Heart left ventricle (tissue), 13 donors: ENCODE data around the gene CARD8.

ENCODE experiments used
- POLR2A ChIP-seq, 2 donors: fragments of 450-650 bp; IDR thresholded peaks; one replicate each; pipeline ENCODE4 v1.6.1; 2017; ENCODE audit warnings: antibody characterized with exemption in 2 of 2, mild to moderate bottlenecking in 2 of 2, moderate library complexity in 2 of 2
- TF ChIP-seq, protein P1 (sequence below), 12 donors: fragments of 200-600 bp; sonication (generic) in 4 of 12; IDR thresholded peaks; one replicate each; pipeline versions ENCODE4 v1.5.0 to v1.8.0; 2018 to 2022; ENCODE audit warnings: antibody characterized with exemption in 12 of 12, mild to moderate bottlenecking in 5 of 12
- donor health status: ischemic (EF 13 %, LVEDD 7.1; RV severe dilation, severe dysfunction).
- donor health status: DM: no; HTN: yes; CAD: no.
- donor health status: DM: no; HTN: no; CAD: no.
- donor health status: ischemic (EF 25% LVEDD 6.9; RV normal size, moderate dysfunction).
- donor health status: ischemic (EF 25% LVEDD 5.7; RV mildly dilated, moderate dysfunction).
- donor health status: ischemic (EF 35%, LVEDD 5.7; RV mildly dilated, moderate dysfunction).
- donor health status: nonischemic (EF 11% LVEDD 7.7; RV severe dilation, severe dysfunction).
- donor health status: DM: yes; HTN: yes; CAD: no.
- donor health status: PGD.
- donor health status: ischemic (EF 29% LVEDD 5.4; RV normal size, mild dysfunction).
- donor health status: nonischemic (EF 23%, LVEDD 6.1; RV moderate dilation, normal function).

DNA sequence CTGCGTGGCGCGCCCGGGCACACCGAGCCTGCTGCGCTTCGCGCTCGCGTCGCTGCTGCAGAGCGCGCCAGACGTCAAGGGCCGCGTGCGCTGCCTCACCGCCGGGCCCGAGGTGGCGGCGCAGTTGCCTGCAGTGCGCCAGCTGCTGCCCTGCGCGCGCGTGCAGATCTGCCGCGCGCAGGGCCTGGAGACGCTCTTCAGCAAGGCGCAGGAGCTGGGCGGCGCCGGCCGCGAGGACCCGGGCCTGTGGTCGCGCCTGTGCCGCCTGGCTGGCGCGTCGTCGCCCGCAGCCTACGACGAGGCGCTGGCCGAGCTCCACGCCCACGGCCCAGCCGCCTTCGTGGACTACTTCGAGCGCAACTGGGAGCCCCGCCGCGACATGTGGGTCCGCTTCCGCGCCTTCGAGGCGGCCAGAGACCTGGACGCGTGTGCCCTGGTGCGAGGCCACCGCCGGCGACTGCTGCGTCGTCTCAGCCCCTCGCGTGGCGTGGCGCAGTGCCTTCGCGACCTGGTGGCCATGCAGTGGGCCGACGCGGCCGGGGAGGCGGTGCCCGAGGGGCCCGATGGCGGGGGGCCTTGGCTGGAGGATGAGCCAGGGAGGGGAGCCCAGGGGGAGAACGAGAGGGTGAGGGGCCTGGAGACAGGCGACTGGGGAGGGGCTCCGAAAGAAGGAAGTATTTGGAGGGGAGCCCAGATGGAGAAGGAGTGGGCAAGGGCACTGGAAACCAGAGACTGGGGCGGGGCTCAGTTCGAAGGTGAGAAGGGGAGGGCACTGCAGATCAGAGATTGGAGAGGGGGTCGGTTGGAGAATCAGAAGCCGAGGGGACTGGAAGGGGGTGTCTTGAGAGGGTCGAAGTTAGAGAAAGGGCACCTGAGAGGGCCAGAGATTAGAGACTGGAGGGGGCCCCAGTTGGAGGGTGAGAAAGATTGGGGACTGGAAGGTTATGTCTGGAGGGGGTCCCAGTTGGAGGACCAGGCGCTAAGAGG lies 60.6 kb downstream of the CARD8 start:
- TF ChIP-seq POLR2A (IDR thresholded peaks at IDR 0.05) = no peak
- TF ChIP-seq, protein P1, sequence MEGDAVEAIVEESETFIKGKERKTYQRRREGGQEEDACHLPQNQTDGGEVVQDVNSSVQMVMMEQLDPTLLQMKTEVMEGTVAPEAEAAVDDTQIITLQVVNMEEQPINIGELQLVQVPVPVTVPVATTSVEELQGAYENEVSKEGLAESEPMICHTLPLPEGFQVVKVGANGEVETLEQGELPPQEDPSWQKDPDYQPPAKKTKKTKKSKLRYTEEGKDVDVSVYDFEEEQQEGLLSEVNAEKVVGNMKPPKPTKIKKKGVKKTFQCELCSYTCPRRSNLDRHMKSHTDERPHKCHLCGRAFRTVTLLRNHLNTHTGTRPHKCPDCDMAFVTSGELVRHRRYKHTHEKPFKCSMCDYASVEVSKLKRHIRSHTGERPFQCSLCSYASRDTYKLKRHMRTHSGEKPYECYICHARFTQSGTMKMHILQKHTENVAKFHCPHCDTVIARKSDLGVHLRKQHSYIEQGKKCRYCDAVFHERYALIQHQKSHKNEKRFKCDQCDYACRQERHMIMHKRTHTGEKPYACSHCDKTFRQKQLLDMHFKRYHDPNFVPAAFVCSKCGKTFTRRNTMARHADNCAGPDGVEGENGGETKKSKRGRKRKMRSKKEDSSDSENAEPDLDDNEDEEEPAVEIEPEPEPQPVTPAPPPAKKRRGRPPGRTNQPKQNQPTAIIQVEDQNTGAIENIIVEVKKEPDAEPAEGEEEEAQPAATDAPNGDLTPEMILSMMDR (IDR thresholded peaks at IDR 0.05) = no peak
